GM18502 (cell line): ENCODE data around the gene SLF2.
A peak's percentile ranks its signal among the peaks of the same experiment; 100 is the strongest.

Experiments
- ATAC-seq: cut with Tn5 transposase; IDR thresholded peaks from one replicate; pipeline ENCODE4 v1.9.1; 2021; ENCODE audit warnings: mild to moderate bottlenecking; ENCODE audit not compliant: unreplicated experiment, poor library complexity

Gene SLF2

DNA sequence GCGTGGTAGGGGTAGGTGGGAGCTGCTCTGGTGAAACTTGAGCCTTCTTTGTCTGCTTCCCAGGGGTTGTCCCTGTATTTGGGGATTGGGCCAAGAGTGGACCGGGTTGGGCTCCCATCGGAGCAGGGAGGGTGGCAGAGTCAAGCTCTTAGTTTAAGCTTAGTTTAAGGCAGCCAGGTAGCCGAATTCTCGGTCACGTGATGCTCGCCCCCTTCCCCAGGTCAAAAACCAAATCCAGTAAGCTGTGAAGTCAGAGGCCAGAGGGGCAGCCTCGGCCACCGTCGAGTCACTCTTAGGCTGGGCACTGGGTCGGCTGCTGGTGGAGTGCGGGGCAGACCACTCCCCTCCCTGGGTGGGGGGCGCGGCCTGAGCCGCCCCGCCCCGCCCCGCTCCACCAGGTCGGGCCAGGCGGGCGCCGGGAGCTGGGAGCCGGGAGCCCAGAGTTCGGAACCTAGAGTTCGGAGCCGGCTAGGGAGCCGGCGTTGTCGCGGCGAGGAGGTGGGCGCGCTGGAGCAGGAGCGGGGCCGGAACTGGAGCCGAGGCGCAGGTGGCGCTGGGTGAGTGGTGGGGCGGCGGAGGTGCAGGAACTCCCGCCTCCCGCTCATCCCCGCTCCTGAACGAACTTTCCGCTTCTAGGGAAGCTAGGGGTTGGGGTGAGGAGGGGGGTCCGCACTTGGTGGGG, 84.1 kb downstream of the SLF2 start:
- peak; percentile 19 for ATAC-seq

DNA sequence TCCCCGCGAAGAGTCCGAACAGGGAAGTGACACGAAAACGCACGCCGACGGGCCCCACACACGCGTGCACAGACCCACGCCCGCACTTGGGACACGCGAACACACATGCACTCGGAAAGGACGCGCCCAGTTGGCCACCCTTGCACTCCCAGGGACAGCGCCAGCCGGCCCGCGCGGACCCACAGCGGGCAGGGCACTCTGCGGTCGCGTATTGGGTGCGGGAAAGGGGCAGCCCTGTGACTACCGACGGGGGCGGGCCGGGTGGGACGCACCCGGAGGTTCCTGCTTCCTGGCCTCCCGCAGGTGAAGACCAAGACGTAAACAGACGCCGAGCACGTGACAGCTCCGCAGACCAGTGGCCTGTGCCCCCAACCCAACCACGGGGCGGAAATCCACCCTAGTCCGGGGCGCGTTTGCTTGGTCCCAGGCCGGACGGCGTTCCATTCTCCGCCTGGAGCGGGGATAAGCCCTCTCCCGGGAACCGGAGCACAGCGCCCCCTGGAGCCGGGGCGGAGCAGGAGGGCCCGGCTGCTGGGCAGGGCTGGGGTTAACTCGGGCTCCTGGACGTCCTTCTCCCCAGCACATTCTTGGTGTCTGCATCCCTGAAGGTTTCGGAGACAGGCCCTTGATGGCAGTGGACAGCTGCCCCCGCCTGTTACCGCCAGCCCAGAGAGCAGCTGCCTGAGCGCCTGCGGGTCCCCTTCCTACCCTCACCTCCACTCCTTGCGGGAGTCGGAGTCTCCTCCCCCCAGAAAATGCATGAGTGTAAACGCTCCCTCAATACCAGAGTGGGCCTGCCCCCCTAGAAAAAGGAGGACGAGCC, 84.8 kb downstream of the SLF2 start:
- peak; percentile 35 for ATAC-seq

DNA sequence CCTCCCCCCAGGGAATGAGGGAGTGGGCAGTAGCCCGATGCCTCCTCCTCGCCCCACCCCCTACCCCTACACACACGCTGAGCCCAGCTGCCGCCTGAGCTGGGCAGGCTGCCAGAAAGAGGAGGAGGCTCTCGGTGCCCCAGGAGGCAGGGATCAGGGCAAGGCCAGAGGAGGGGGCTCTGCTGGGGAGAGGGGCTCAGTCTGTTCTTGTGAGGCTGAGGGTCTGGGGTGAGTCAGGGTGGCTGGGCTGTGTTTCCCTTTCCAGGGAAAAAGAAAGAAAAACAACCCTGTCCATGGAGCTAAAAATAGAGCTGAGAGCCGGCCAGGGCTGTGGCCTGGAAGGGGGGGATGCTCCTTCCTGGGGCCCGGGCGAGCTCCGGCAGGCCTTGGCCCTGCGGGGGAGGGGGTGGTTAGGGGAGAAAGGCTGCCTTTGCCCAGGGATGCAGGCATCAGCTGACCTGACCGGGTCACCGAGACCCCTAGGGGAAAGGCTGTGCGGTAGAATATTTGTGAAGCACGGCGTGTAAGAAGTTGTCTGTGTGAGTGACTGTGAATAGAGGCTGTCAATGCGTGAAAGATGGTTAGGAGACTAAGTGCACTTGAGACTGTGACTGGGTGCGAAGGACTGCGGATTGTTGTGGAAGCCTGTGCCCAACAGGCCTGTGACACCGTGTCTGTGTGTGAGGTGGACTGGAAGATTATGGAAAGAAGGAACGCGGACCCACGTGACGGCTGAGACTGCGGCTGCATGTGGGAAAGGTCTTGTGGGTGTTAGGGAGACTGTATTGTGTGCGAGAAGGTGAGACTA, 85.6 kb downstream of the SLF2 start:
- ATAC-seq, result peak; percentile 31

DNA sequence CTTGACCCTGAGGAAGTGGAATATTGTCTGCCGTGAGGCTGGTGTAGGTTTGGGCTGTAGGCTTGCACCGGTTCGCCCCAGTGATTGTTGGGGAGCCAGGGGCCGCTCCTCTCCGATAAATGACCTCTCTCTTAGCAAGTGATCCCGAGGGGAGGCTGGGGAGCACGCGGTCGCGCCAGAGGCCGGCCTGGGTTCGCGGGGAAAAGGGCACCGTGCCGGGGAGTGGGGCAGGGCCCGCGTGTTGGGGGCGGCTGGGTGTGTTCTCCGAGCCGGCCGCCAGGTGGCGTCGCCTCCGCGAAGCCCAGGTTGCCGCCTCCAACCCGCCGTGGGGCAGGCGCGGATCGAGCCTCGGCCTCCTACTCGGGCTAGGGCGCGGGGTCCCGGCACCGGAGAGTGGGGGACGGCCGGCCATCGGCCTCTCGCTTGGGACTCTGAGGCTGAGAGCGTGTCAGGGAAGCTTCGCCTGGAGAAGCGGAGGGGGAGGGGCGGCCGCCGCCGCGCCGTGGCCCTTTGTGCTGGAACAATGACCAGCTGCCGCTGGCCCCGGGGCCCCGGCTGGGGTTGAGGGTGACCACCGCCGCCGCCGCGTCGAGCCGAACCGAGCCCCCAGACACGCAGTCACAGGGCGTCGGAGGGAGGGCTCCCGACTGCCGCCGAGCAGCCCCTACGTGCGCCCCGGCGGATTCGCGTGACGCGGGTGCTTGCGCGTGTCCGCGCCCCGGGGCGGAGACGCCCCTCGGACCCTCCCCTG, 86.4 kb downstream of the SLF2 start:
- peak; percentile 43 for ATAC-seq

DNA sequence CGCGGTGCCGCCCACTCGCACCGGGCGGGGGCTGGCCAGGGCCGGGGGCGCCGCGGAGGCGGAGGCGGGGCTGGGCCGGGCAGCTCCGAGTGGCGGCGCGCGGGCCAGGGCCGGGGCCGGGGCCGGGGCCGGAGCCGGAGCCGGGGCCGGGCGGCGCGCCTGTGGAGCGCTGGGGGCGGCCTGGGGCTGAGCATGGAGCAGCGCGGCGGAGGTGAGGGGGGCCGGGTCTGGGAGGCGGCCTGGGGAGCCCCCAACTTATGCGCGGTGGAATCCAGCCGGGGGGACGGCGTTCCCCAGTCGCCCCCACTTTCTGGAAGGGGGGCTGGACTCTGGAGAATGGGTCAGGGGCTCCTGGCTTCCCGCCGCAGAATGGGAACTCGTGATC, 87.0 kb downstream of the SLF2 start, which contains the start of gene LZTS2:
Gene LZTS2 (plus strand): TSS at position 67 of the 385 bp plus-strand sequence. CDS start 2,731 bp downstream, outside the sequence.
- ATAC-seq, result no peak

DNA sequence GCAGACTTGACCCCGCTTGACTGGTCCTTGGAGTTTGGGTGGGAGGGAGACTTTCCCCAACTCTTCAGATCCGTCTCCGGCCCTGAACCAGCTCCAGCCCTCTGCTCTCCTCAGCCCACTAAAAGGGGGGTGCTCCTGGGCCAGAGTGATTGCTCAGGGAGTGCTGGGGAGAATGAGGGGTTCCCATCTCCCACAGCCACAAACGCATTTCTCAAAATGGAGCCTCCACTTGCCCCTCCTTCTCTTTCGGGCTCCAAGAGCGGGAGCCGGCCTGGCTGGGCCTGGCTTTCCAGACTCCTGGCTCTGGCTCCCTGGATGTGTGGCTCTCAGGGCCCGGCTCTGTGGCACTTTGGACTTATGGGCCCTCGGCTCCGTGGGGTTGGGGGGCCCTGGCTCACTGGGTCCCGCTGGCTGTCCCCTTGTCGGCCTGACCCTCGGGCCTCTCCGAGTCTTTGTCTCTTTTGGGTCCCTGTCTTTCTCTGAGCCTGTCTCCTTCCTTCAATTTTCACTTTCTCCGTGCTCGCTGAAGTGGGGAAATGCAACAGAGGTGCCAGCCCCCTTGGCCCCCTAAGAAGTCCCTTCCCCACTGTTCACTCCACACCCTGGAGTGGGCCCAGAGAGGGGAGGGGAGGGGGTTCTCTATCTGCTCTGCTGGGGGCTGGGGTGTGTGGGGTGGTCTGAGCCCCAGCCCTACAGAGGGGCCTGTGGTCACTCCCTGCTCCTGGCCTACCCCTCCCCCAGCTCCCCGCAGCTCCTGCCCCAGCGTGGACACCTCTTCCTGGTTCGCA, 87.6 kb downstream of the SLF2 start:
- ATAC-seq, result no peak

DNA sequence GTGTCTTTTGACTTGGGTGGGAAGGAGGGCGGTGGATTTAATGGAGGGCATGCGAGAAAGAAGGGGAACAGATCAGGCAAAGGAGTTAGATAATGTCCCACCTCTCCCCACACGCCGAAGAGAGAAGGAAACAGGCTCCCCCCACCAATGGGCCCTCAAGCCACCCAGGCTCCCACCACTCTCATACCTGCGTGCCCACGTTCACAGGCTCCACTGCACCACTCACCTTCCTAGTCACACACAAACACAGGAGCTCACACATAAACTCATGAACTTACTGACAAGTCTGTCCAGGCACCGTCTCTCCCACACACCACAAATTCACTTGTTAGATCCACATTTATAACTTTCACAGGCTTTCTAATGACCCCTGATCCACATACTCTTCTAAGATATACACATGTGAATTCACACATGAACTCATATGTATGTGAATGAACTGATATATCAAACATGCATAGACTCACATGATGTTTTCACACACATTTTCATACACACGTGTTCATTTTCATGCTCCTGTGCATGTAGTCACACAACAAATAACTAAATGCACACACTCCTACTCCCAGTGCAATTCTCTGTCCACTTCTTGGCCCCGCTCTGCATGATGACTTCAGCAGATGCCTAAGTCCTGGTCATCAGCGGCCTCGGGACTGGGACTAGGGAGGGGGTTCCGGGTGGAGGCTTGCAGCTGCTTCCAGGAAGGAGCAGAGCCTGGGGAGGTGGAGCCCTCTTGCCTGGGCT, 88.3 kb downstream of the SLF2 start:
- no peak for ATAC-seq

DNA sequence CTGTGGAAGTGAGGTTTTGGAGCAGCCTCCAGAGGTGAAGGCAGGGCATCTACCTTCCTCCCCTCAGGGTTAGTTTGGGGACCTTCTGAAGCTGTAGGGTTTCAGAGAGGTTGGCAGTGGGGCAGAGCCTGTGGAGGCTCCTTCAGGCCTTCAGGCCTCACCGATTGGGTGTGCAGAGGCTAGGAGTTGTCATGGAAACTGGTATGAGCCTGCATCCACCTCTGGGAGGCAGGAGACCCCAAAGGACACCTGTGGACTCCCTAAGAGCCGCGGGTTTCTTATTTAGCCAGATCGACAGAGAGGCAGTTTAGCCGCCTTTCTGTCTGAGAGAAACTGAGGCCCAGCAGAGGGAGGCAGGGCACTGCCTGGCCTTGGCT, 88.9 kb downstream of the SLF2 start:
- ATAC-seq, result no peak

DNA sequence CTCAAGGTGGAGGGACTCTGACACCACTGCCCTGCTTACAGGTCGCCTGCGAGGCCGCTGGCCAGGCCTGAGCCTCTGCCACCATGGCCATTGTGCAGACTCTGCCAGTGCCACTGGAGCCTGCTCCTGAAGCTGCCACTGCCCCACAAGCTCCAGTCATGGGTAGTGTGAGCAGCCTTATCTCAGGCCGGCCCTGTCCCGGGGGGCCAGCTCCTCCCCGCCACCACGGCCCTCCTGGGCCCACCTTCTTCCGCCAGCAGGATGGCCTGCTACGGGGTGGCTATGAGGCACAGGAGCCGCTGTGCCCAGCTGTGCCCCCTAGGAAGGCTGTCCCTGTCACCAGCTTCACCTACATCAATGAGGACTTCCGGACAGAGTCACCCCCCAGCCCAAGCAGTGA, 89.7 kb downstream of the SLF2 start:
- no peak for ATAC-seq

DNA sequence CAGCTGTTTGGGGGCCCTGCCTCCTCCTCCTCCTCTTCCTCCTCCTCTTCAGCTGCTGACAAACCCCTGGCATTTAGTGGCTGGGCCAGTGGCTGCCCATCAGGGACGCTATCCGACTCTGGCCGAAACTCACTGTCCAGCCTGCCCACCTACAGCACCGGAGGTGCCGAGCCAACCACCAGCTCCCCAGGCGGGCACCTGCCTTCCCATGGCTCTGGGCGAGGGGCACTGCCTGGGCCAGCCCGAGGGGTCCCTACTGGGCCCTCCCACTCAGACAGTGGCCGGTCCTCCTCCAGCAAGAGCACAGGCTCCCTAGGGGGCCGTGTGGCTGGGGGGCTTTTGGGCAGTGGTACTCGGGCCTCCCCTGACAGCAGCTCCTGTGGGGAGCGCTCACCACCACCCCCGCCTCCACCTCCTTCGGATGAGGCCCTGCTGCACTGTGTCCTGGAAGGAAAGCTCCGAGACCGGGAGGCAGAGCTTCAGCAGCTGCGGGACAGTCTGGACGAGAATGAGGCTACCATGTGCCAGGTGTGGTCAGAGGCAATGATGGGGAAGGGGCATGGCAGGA, 91.0 kb downstream of the SLF2 start:
- ATAC-seq, result no peak

DNA sequence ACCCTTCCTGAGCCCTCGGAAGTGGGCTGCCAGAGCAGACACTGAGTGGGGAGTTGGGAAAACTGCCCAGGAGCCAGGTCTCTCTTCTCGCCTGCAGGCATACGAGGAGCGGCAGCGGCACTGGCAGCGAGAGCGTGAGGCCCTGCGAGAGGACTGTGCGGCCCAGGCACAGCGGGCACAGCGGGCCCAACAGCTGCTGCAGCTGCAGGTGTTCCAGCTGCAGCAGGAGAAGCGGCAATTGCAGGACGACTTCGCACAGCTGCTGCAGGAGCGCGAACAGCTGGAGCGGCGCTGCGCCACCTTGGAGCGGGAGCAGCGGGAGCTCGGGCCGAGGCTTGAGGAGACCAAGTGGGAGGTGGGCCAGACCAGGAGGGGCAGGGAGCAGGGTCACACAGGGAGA, 92.6 kb downstream of the SLF2 start:
- ATAC-seq, result no peak

DNA sequence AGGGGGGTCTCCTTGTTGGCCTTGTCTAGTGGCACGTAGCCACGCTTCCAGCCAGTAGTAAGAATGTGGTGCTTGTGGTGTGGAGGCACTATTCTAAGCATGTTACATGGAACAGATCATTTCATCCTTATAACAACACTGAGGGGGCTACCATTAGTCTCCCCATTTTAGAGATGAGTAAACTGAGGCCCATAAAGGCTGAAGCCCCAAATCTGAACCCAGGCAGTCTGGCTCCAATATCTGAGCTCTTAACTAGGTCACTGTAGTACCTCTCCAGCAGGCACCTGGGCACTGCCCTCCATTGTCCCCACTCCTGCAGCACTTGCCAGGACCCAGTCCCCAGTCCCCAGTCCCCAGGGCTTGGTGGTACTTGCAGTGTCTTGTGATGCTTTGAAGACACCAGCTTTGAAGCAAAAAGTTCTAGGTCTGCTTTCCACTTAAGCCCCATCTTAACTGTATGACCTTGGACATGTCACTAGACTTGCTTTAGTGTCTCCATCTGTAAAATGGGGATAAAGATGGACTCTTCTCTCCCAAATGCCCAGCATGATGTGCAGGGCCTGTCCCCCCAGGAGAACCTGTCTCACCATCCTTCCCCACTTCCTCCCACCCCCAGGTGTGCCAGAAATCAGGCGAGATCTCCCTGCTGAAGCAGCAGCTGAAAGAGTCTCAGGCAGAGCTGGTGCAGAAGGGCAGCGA, 93.3 kb downstream of the SLF2 start:
- ATAC-seq, result no peak

DNA sequence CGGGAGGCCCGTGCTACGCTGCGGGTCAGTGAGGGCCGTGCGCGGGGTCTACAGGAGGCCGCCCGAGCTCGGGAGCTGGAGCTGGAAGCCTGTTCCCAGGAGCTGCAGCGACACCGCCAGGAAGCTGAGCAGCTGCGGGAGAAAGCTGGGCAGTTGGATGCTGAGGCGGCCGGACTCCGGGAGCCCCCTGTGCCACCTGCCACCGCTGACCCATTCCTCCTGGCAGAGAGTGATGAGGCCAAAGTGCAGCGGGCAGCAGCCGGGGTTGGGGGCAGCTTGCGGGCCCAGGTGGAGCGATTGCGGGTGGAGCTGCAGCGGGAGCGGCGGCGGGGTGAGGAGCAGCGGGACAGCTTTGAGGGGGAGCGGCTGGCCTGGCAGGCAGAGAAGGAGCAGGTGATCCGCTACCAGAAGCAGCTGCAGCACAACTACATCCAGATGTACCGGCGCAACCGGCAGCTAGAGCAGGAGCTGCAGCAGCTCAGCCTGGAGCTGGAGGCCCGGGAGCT, 93.9 kb downstream of the SLF2 start:
- ATAC-seq, result no peak

DNA sequence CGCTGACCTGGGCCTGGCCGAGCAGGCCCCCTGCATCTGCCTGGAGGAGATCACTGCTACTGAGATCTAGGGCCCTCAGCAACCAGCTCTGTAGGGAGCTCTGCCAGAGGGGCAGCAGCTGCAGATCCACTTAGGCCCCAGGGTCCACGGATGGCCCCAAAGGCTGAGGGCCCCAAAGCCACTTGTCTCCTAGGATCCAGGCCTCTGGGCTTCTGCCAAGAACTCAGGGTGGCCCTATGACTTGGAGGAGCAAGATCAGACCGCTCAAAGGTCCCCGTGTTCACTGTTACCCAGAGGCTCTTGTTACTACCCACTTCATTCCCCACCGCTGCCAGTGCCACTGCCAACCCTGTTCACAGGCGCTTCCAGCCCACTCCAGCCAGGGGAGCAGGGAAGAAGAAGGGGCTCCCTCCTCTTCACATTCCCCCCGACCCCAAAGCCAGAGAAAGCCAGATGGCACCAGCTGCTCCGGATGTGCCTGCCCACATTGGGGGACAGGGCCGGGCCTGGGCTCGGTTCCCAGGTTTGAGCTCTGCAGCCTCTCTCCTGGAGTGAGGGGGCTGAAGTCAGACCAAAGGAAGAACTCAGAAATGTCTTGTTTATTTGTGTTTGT, 94.4 kb downstream of the SLF2 start:
- ATAC-seq, result no peak

DNA sequence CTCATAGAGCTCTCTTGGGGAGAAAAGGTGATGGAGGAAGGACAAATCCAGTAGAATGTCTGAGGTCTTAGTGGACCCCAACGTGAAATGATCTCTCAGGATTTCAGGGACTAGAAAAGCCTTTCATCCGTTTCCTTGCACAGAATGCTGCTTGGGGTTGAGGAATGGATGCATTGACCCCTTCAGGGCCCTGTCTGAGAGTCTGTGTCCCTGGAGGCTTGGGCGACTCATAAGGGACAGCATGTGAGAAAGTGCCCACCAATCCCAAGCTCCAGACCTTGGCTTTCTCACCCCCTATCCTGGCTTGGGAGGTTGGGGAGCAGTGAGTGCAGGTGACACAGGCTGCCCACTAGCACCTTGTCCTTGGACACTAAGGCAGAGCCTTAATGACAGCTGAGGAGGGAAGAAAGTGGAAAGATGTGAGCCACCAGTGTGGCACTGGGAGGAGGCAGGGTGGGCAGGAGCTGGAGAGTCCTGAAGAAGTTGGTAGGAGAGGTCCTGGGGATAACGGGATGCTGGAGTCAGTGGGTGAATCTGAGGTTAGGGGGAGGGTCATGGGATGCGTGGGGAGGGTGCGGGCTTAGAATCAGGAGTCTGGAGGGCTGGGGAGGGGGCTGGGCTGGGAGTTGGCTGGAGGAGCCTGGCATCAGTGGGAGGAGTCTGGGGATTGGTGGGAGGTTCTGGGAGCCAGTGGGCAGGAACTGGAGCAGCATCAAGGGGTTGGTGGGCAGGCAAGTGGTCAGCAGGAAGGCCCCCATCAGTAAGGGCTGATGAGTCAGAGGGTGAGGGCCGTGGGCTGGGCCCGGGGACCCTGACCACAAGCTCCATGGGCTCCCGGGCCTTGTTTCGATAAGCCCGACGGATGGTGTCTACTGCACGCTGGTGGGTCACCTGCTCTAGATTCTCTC, 95.4 kb downstream of the SLF2 start:
- no peak for ATAC-seq

DNA sequence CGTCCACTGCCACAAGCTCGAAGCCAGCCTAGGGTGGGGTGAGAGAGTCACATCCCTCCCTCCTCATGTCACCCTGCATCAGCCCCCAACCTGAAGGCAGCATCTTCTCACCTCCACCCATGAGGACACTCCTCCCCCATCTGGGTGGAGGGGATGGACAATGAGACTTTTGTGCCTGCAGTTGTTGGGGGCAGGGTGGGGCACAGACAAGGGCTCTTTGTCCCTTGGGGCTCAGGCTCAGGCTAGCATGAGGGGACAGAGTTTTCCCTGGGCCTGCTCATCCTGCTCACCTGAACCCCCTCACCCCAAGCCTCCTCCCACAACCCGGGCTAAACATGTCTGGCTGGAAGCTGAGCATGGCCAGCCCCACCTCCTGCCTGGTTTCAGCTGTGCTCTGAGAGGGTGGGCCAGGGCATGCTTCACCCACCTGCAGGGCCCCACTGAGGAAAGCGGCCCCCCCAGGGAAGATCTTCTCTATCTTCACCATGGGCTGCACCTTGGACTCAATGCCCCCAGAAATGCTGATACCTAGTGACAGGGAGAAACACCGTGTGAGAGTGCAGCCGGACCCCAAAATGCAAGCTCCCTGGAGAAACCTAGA, 96.2 kb downstream of the SLF2 start:
- no peak for ATAC-seq
